ENCODE data around the gene TRAPPC2L.
"Not testable (repeated sequence)": the region's sequence is repeated elsewhere in the genome, so short reads cannot be mapped to it uniquely, and the experiment has no call there.

The TRAPPC2L gene

DNA sequence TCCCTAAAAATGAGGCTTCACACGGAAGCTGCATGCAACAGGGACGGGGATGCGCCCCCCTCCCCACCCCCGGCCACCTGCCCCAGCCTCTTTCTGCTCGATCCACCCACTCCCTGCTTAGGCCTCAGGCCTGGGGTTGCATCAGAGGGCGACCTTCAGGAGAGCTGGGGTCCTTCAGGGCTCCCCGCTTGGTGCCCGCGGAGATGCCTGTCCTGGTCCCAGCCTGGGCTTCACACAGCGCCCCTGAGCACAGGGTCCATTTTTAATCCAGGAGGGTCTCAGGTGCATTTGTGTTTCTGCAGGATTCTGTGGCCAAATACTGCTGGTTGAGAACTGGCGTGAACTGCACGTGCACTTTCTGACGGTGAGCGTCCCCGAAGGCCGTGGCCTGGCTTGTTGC, 37.8 kb upstream of the TRAPPC2L start:
- no peak for DNase-seq

GRCh38 chr16:88820385-88821025, 36.4 kb upstream of the TRAPPC2L start:
- DNase-seq, result no peak

GRCh38 chr16:88821168-88821850, 35.6 kb upstream of the TRAPPC2L start:
- no peak for DNase-seq

DNA sequence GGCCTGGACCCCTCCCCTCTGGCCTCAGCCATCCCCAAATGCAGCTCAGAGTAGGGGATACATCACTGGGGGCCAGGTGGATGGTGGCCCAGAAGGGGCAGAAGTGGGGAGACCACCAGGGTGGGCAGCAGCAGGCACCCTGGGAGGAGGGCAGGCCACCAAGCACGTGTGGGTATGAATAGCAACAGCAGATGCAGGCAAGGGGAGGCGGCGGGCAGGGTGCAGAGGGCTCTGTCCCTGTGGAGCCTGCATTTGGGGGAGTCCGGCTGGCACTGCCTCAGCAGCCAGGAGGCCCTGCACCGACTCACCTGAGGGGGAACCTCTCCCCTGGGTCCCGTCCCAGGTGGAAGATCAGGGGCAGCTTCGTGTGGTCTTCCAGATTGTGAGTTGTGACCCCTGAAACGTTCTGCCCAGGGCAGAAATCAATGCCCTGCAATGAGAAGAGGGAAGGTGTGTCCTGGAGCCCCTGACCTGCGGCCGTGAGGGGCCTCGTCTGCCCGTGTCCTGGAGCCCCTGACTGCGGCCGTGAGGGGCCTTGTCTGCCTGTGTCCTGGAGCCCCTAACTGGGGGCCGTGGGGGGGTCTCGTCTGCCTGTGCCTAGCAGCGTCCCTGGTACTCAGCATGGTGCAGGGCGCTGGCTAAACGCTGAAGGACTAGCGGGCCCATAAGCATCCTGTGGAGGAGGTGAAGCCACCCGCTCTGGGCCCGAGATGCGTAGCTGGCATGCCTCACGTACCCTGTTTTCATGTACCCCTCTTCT, 34.5 kb upstream of the TRAPPC2L start:
- no peak for DNase-seq

DNA sequence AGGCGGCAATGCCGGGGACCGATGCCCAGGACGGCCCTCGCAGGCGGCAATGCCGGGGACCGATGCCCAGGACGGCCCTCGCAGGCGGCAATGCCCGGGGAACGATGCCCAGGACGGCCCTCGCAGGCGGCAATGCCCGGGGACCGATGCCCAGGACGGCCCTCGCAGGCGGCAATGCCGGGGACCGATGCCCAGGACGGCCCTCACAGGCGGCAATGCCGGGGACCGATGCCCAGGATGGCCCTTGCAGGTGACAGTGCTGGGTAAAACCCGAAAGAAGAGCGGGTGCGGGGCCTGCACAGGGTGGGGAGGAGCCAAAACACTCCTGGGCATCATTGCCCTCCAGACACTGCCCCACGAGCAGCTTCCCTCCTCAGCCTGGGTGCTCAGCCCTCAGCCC, 33.3 kb upstream of the TRAPPC2L start:
- not testable (repeated sequence) for DNase-seq

- DNase-seq, result no peak
Observed at GRCh38 chr16:88824256-88825077, 32.5 kb upstream of the TRAPPC2L start.

DNA sequence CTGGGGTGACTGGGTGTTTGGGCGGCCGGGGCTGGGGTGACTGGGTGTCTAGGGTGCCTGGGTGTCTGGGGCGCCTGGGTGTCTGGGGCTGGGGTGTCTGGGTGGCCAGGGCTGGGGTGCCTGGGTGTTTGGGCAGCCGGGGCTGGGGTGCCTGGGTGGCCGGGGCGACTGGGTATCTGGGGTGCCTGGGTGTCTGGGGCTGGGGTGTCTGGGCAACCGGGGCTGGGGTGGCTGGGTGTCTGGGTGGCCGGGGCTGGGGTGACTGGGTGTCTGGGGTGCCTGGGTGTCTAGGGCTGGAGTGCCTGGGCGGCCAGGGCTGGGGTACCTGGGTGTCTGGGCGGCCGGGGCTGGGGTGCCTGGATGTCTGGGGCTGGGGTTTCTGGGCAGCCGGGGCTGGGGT, 31.8 kb upstream of the TRAPPC2L start:
- no peak for DNase-seq

GRCh38 chr16:88826070-88826840, 30.7 kb upstream of the TRAPPC2L start:
- no peak for DNase-seq

- DNase-seq, result no peak
Observed at GRCh38 chr16:88827727-88828126, 29.2 kb upstream of the TRAPPC2L start.

GRCh38 chr16:88828711-88829110, 28.2 kb upstream of the TRAPPC2L start:
- no peak for DNase-seq

DNA sequence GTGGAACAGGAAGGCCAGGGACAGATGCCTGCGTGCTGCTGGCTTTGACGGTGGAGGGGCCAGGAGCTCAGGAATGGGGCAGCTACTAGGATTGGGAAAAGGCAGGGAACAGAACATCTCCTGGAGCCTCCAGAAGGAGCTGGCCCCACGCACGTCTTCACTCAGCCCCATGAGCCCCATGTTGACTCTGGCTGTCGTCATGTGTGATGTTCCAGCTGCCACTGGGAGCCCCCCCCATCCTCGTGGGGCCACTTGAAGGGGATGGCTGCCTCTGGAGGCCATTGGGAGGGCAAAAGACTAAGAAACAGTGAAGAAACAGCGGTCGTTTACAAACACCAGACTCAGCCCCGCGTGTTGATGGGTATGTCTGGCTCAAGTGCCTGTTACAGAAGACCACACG, 26.7 kb upstream of the TRAPPC2L start:
- DNase-seq, result no peak

DNA sequence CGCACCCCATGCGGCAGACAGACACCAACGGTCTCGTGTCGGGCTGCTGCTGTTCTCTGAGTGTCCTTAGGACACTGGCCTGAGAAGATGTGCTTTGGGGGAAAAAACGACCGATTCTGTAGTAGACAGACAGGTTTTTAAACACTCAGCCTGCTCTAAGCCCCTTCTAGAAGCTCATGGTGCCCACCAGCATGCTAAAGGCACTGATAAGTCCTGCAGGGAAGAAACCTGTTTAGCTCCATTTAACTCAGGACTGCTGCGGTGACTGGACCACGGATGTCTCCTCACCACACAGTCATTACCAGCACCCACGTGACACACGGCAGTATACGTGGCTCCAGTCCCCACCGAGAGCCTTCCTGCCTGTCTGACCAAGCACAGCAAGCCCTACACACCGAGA, 26.1 kb upstream of the TRAPPC2L start:
- DNase-seq, result no peak

GRCh38 chr16:88831838-88832237, 25.1 kb upstream of the TRAPPC2L start:
- DNase-seq, result no peak

GRCh38 chr16:88833086-88833485, 23.8 kb upstream of the TRAPPC2L start:
- DNase-seq, result no peak

- DNase-seq, result no peak
Observed at GRCh38 chr16:88834670-88835069, 22.3 kb upstream of the TRAPPC2L start.

DNA sequence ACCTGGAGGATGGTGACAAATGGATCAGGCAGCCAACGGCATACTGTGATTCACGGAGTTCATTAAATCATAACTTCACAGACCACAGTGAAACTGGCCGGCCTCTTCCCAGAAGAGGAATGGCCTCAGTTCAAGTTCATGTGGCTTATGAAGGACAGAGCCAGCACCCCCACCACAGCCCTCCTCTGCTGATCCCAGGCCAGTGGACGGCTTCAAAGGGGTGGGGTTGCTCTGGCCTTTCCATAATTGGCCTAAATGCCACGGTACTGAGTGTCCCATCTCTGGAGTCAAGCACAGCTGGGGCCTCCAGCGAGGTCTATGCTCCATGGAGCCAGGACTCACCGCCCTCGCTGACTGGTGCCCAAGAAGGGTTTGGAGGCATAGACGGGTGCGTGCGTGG, 21.5 kb upstream of the TRAPPC2L start:
- DNase-seq, result no peak

DNA sequence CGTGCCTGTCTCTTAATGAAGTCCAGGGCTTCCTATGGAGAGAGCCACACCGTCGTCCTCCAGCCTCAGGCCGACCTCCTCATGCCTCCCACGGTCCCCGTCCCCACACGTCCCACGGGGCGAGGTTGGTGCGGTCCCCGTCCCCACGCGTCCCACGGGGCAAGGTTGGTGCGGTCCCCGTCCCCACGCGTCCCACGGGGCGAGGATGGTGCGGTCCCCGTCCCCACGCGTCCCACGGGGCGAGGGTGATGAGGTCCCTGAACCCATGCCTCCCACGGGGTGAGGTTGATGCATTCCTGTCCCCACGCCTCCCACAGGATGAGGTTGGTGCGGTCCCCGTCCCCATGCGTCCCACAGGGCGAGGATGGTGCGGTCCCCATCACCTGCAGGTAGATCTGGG, 21.1 kb upstream of the TRAPPC2L start:
- no peak for DNase-seq

GRCh38 chr16:88836791-88837190, 20.1 kb upstream of the TRAPPC2L start:
- no peak for DNase-seq

DNA sequence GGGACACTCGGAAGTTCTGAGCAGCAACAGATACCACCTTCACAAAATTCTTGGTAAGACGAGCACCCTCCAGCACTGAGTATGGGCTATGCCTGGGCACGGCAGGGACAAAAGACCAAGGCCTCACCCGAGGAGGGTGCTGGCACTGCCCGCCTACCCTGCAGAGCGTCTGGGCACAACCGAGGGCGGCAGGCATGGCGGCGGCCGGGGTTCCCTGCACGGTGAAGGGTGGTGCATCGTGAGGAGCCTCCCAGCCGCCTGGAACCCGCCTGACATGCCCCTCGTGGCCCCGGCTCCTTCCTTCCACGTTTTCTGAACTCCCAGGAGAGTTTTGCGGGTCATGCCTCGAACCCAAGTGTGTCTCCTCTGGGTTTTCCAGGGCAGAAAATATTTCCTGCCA, 19.1 kb upstream of the TRAPPC2L start:
- no peak for DNase-seq

- DNase-seq, result no peak
Observed at GRCh38 chr16:88838566-88838965, 18.4 kb upstream of the TRAPPC2L start.

DNA sequence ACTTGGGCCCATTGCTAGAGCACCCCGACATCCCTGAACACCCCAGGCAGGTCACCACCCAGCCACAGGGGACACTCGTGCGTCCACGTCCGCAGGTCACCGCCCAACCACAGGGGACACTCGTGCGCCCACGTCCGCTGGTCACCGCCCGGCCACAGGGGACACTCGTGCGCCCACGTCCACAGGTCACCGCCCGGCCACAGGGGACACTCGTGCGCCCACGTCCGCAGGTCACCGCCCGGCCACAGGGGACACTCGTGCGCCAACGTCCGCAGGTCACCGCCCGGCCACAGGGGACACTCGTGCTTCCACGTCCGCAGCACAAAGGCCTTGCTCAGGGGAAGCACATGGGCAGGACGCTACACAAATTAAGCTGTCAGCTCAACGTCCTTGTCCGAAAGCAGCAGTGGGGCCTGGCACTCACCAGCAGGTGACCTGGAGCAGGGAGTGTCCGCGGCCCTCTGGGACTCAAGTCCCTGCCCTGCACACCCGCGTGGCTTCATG, 17.8 kb upstream of the TRAPPC2L start:
- no peak for DNase-seq

Data from KG1 (cell line).